K562 (cell line): ENCODE measurements around the gene IBA57. TPM values are rescaled to one million over a fixed set of nuclear protein-coding genes. Genes with fewer than 3 reads are reported as not detected.

Source experiments
- ATAC-seq: fragments of 200-7000 bp; cut with Tn5 transposase; 3 replicates; pipeline ENCODE4 v1.9.1; 2020; ENCODE audit warnings: moderate library complexity
- BruUV-seq: library from RNA; stranded (reverse); fragments of 400-500 nt; replicated peaks from 2 replicates; lab custom pipeline; 2021; lab: Mats Ljungman, UMichigan
- CTCF ChIA-PET: fragments of 300-600 bp; formaldehyde crosslinking; extraction: SDS; loops from one replicate; lab custom pipeline; 2021; ENCODE audit warnings: low intra/inter-chr PET ratio; lab: Yijun Ruan, JAX
- POLR2A ChIA-PET: fragments of 300-600, 350-650 bp; sonication (Branson Sonifier 250); formaldehyde crosslinking; extraction: SDS; loops from one replicate; lab custom pipeline; 2021; ENCODE audit warnings: antibody characterized with exemption, inconsistent platforms; lab: Yijun Ruan, JAX
- DNase-seq, 4 experiments: peaks; one replicate each; pipeline versions ENCODE4 v3.0.0 to v3.0.0-alpha.2; 2011 to 2018; ENCODE audit warnings: low spot score in 3 of 4, mixed read lengths in 3 of 4; ENCODE audit errors: extremely low read depth in 1 of 4
- FAIRE-seq: peaks from 2 replicates; lab custom pipeline; 2011; peaks lifted over from hg19 to GRCh38; lab: Jason Lieb, UNC
- H2AFZ ChIP-seq: 2 replicates; pipeline ENCODE4 v1.6.0; 2011; ENCODE audit warnings: low read depth, low read length, control low read depth, inconsistent platforms
- H3K27ac ChIP-seq: fragments of 200-600 bp; 3 replicates; pipeline ENCODE4 v1.8.0; 2011; ENCODE audit warnings: low read depth, mild to moderate bottlenecking, control low read depth, inconsistent platforms, low read length, moderate library complexity, mixed read lengths; ENCODE audit errors: extremely low read depth
- H3K27me3 ChIP-seq, 2 experiments: fragments of 300-600 bp in 1 of 2; 2 replicates in 1 of 2; 3 replicates in 1 of 2; pipeline versions ENCODE4 v1.6.0 to v1.8.0; 2011; ENCODE audit warnings: inconsistent platforms in 2 of 2, low read length in 2 of 2, mild to moderate bottlenecking in 1 of 2, mixed read lengths in 1 of 2, moderate library complexity in 1 of 2; ENCODE audit not compliant: control insufficient read depth in 2 of 2, insufficient read depth in 2 of 2
- H3K36me3 ChIP-seq: fragments of 300-600 bp; 3 replicates; pipeline ENCODE4 v1.8.0; 2011; ENCODE audit warnings: mild to moderate bottlenecking, low read length, inconsistent platforms; ENCODE audit not compliant: control insufficient read depth, insufficient read depth
- H3K4me1 ChIP-seq, 2 experiments: fragments of 200-600 bp in 1 of 2; replicated peaks in 1 of 2; 2 replicates in 1 of 2; 3 replicates in 1 of 2; pipeline versions ENCODE4 v1.5.1 to v1.8.0; 2011; ENCODE audit warnings: inconsistent platforms in 2 of 2, low read length in 2 of 2, mild to moderate bottlenecking in 1 of 2, mixed read lengths in 1 of 2, moderate library complexity in 1 of 2; ENCODE audit not compliant: control insufficient read depth in 2 of 2, insufficient read depth in 2 of 2
- H3K4me2 ChIP-seq: 2 replicates; pipeline ENCODE4 v1.6.1; 2011; ENCODE audit warnings: low read length, control low read depth, inconsistent platforms, mixed read lengths; ENCODE audit not compliant: insufficient read depth
- H3K4me3 ChIP-seq: fragments of 200-600 bp; sonication (generic), shearing (Covaris generic); 2 replicates; pipeline ENCODE4 v1.5.1; 2016; ENCODE audit warnings: control low read depth, inconsistent platforms
- H3K79me2 ChIP-seq: fragments of 200-600 bp; 3 replicates; pipeline ENCODE4 v1.8.0; 2011; ENCODE audit warnings: low read length, inconsistent platforms; ENCODE audit not compliant: control insufficient read depth, insufficient read depth
- H3K9ac ChIP-seq, 2 experiments: 2 replicates each; pipeline versions ENCODE4 v1.6.0 to v1.6.1; 2011; ENCODE audit warnings: low read depth in 2 of 2, low read length in 2 of 2, control low read depth in 1 of 2, inconsistent platforms in 1 of 2, mild to moderate bottlenecking in 1 of 2, mixed read lengths in 1 of 2; ENCODE audit not compliant: insufficient read depth in 1 of 2
- H3K9me1 ChIP-seq: one replicate; pipeline ENCODE4 v1.6.0; 2011; ENCODE audit warnings: inconsistent platforms, mild to moderate bottlenecking, low read length, moderate library complexity; ENCODE audit not compliant: control insufficient read depth, insufficient read depth
- H3K9me3 ChIP-seq: replicated peaks from 2 replicates; pipeline ENCODE4 v1.5.1; 2011; ENCODE audit warnings: low read depth, low read length, inconsistent platforms; ENCODE audit not compliant: control insufficient read depth, insufficient read depth
- H4K20me1 ChIP-seq: replicated peaks from 2 replicates; pipeline ENCODE4 v1.6.1; 2011; ENCODE audit warnings: low read length, inconsistent platforms, mixed read lengths; ENCODE audit not compliant: control insufficient read depth, insufficient read depth
- CAMTA2 ChIP-seq: fragments of 250-450 bp; sonication (Bioruptor Pico); conservative IDR thresholded peaks from 2 replicates; pipeline ENCODE4 v1.5.1; 2022
- CCAR2 ChIP-seq: fragments of 200-400 bp; formaldehyde crosslinking; IDR thresholded peaks from 2 replicates; pipeline ENCODE4 v1.6.1; 2017; ENCODE audit warnings: mild to moderate bottlenecking, low read depth, low read length
- KDM5B ChIP-seq: fragments of 200-600 bp; sonication (generic); IDR thresholded peaks from 2 replicates; pipeline ENCODE4 v1.6.1; 2012; ENCODE audit warnings: low read depth, mild to moderate bottlenecking, moderate library complexity, low read length, control low read depth, inconsistent platforms; ENCODE audit not compliant: insufficient replicate concordance
- MAFK ChIP-seq: IDR thresholded peaks from 2 replicates; pipeline ENCODE4 v1.6.1; 2011; ENCODE audit warnings: low read length, improper control_type of control experiment
- WGBS: fragments of 100-300 bp; shearing (Covaris generic); methylation state at CpG from one replicate; pipeline ENCODE4 v1.1.6; 2016; ENCODE audit warnings: low coverage, mixed read lengths; ENCODE audit not compliant: insufficient coverage; ENCODE audit errors: missing lambda C conversion rate; 5-methylcytosine and 5-hydroxymethylcytosine counted together
- in situ Hi-C: fragments of 300-500 bp; cut with MboI; formaldehyde crosslinking; loops from 4 replicates; pipeline ENCODE4 v1.15.0; 2018; ENCODE audit warnings: inconsistent platforms, mixed read lengths
- intact Hi-C: fragments of 100-400 bp; cut with micrococcal nuclease; formaldehyde crosslinking; loops from 2 replicates; pipeline ENCODE4 v1.14.2; 2022
- polyA plus RNA-seq, 8 experiments: library from polyadenylated mRNA; depleted of rRNA in 4 of 8; stranded (reverse) in 5 of 8; unstranded in 3 of 8; fragments of >200 nt; fragmentation: Nextera tagmentation in 2 of 8; fragmentation: Illumina TruSeq in 1 of 8; extraction: Ambion mirVana in 2 of 8; extraction: Trizol in 1 of 8; gene quantifications; 2 replicates each; pipeline versions ENCODE4 v1.2.1 to v1.2.3, GENCODE V29; 2011 to 2014; ENCODE audit warnings: inconsistent platforms in 1 of 8, missing spikeins in 1 of 8
- total RNA-seq, 7 experiments: library from RNA; depleted of rRNA in 6 of 7; stranded (reverse); fragments of >200 nt in 6 of 7; fragmentation: Illumina TruSeq in 2 of 7; extraction: Trizol in 2 of 7; gene quantifications; 2 replicates each; pipeline versions ENCODE4 v1.2.1 to v1.2.3, GENCODE V29; 2011 to 2021; ENCODE audit warnings: low replicate concordance in 1 of 7
- TF ChIP-seq, protein P1 (sequence below): fragments of 250-450 bp; sonication (Bioruptor Pico); IDR thresholded peaks from 2 replicates; pipeline ENCODE4 v1.8.0; 2022; ENCODE audit warnings: moderate library complexity, mild to moderate bottlenecking, inconsistent platforms

The IBA57 gene
- total and polyA plus RNA-seq, 9 of the 15 experiments (the other 6 are each of a cell fraction or from before 2014, with no cell fraction given): 0.77 to 15.5 (median 2.7) TPM

DNA sequence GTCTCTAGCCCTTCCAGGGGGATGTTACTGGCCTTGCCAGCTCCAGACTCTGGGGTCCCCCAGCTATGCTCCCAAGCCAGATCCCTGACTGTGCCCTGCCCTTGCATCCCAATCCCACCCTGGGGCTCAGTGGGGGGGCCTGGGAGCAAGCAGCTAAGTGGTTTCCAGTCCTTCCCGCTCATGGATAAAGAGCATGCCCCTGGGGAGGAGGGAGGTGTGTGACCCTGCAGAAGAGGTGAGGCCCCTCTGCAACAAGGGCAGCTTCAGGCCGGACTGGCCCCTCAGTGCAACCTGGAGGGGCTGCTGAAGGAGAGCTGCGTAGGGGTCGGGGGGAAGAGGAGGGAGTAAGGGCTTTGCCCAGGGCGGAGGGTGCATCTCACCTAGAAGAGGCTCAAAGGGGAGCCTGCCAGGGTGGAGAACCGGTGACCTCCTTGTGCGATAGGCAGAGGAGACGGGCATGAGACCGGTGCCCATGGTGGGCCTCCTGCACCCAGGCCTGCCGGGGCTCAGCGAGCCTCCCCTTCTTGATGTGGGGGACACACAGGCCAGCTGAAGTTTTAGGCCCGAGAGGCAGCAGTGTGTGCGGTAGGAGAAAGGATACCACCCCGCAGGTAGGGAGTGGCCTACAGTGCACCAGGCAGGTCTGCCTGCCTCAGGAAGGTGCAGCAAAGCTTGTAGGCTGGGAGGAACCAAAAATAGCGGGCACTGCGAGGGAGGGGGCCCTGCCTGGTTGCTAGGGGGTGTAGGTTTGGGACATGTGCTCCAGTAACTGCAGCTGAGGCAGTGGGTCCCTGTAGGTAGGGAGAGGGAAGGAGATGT is 45.3 kb downstream of the IBA57 start:
- CTCF ChIA-PET: interaction anchor here (0.6 kb wide), 1 partner anchor 557 kb away, joined by 4 read pairs; no protein-coding TSS in a partner anchor
- TF ChIP-seq CCAR2 (no peak), KDM5B (peak; percentile 9), MAFK (no peak), CAMTA2 (CRISPR knock-in tag) (no peak)
- TF ChIP-seq, protein P1, sequence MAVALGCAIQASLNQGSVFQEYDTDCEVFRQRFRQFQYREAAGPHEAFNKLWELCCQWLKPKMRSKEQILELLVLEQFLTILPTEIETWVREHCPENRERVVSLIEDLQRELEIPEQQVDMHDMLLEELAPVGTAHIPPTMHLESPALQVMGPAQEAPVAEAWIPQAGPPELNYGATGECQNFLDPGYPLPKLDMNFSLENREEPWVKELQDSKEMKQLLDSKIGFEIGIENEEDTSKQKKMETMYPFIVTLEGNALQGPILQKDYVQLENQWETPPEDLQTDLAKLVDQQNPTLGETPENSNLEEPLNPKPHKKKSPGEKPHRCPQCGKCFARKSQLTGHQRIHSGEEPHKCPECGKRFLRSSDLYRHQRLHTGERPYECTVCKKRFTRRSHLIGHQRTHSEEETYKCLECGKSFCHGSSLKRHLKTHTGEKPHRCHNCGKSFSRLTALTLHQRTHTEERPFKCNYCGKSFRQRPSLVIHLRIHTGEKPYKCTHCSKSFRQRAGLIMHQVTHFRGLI (CRISPR knock-in tag): no peak
- Histone ChIP-seq H2AFZ (no peak overlapping the region), H3K36me3 (no peaks in the 10 kb centered on the region), H3K4me2 (no peak overlapping the region), H3K79me2 (no peaks in the 10 kb centered on the region), H3K27me3 (peaks cover 5 to 21% of the 10 kb centered on the region in 2 experiments; a peak in 3 of 5 replicates), H3K9me3 (peaks cover 3% of the 10 kb centered on the region; the same call in 1 of the 2 replicates), H3K9me1 (no peaks in the 10 kb centered on the region), H3K9ac (no peak overlapping the region), H3K4me3 (no peak overlapping the region), H3K4me1 (peaks cover 0 to 68% of the 10 kb centered on the region in 2 experiments; a peak in 3 of 5 replicates), H3K27ac (no peak overlapping the region), H4K20me1 (peaks cover 2% of the 10 kb centered on the region; the same call in 1 of the 2 replicates)
- ATAC-seq (no peak), DNase-seq (no peak), FAIRE-seq (no peak)
- intact Hi-C loops (loop anchor here (5.0 kb wide), 1 partner anchor 306 kb away; no protein-coding TSS in a partner anchor), in situ Hi-C loops (no loop called here)
- POLR2A ChIA-PET: interaction anchor here (0.6 to 1.6 kb wide), 9 partner anchors 9 to 301 kb away, joined by 3 to 5 read pairs (median 3); no protein-coding TSS in a partner anchor
- BruUV-seq: no TSS peak
- WGBS: 39% methylated on average over 16 of the region's 16 CpGs
